ENCODE measurements around the gene PPP1R3G.
"Not testable (repeated sequence)": the region's sequence is repeated elsewhere in the genome, so short reads cannot be mapped to it uniquely, and the experiment has no call there.

The PPP1R3G gene

GRCh38 chr6:5120011-5120410, 34.9 kb downstream of the PPP1R3G start:
- DNase-seq (ENCODE audit: low read depth) = no peak

GRCh38 chr6:5120543-5120942, 35.4 kb downstream of the PPP1R3G start:
- not testable (repeated sequence) for DNase-seq (ENCODE audit: low read depth)

DNA sequence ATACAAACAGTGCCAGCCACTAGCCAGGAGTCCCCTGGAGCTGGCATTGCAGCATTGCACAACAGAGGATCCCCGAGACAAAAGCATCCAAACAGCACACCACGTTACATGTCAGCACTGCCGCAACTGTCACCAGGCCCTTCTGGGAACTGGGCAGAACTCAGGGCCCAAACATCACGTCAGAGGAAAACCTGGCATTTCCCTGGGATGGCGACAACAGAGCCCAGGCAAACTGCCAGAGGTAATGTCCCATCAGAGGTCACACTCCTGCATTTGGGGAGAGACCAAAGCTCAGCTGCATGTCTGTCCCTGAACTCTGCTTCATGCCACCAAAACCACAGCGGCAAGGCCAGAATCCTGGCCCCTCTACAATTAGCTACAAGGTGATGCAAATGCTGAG, 36.3 kb downstream of the PPP1R3G start:
- no peak for DNase-seq (ENCODE audit: low read depth)

DNA sequence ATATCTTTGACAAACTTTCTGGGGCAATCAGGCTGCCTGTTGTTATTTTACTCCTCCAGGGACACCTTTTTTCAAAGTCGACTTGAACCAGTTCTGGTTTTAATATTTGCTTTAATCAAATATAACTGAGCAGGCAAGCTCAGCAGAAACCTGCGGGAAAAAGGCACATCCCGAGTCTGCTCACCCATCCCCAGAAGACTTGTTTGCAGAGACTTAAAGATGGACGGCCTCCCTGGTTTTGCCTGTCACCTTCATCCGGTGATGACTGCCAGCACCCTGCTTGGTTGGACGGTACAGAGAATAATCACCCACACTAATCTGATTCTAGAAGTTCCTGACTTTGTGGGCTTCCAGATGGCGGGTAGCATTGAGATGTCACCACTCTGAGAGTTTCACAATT, 36.8 kb downstream of the PPP1R3G start:
- peak; percentile 12 for DNase-seq (ENCODE audit: low read depth)

DNA sequence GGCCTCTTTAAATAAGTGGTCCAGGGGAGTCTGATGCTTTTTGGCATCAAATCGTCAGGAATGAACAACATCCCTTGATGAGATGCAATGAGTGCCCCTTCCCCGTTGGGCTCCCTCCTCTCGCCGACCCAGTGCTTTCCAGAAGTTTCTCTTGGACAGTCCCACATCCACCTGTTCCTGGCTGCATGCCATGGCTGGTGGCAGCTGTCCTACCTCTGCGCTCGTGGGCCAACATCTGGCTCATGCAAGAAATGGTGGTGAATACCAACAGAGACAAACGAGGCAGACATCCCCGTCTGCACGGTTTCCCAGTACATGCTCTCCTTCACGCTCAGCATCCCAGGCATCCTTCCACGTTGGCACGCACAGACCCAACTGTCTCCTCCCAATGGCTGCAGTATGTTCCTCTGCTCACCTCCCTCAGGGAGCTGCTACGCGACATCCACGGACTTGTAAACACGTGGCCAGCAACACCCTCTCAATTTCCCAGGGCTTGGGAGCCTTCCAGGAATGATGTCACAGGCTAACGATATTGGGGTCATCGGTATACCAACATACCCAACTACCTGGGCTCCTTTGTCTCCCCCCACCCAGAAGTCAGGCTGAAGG, 37.5 kb downstream of the PPP1R3G start:
- no peak for DNase-seq (ENCODE audit: low read depth)

- no peak for DNase-seq (ENCODE audit: low read depth)
Measured at GRCh38 chr6:5123296-5124143, 38.4 kb downstream of the PPP1R3G start.

- DNase-seq (ENCODE audit: low read depth) = no peak
Measured at GRCh38 chr6:5124526-5124925, 39.4 kb downstream of the PPP1R3G start.

- peak; percentile 85 for DNase-seq (ENCODE audit: low read depth)
Measured at GRCh38 chr6:5125152-5126006, 40.2 kb downstream of the PPP1R3G start.

DNA sequence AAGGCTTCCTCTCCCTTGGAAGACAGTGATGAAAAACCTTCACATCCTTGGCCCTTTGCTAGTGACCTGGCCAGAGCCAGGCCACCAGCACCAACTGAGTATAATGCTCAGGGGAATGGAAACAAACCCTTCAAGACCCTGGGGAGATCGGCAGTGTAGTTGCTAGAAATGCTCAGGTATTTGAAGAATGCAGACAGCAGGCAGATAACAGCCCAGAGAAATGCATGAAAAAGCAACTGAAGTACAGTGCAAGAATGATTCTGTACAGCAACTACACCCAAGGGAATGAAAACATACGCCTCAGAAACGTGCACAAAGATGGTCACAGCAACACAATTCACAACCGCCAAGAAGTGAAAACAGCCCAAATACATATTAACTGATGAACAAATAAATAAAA, 41.1 kb downstream of the PPP1R3G start:
- DNase-seq (ENCODE audit: low read depth) = peak; percentile 69

- no peak for DNase-seq (ENCODE audit: low read depth)
Measured at GRCh38 chr6:5127106-5127687, 42.1 kb downstream of the PPP1R3G start.

DNA sequence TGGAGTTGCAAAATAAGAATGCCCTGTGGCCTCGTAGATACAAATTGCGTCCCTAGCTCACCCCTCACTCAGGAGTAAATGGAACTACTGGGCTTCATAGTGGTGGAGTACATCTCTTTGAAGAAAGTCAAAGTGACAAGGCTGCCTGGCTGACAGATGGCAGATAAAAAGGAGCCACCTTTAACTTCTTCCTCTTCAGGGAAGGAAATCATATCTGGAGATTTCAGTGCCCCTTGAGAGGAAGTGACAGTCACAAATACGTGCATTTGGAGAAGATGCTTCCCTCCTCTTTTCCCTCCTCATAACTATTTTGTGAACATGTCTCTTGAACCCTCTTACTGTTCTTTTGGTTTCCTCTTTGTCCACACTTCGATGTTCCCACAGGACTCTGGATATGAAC, 43.2 kb downstream of the PPP1R3G start:
- DNase-seq (ENCODE audit: low read depth) = no peak

GRCh38 chr6:5130135-5130866, 45.2 kb downstream of the PPP1R3G start:
- no peak for DNase-seq (ENCODE audit: low read depth)

- DNase-seq (ENCODE audit: low read depth) = no peak
Measured at GRCh38 chr6:5132731-5133130, 47.6 kb downstream of the PPP1R3G start.

DNA sequence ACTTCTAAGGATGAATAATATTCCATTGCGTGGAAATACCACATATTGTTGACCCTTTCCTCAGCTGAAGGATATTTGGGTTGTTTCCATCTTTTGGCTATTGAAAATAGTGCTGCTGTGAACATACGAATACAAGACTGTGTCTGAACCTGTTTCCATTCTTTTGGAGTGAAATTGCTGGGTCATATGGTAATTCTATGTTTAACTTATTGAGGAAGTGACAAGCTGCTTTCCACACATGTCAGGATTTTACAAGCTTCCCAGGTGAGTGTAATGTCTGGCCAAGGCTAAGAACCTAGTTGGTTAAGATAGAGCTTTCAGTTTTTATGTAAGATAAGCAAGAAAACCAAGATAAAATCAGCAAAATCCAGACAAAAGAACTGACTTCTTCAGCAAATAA, 48.8 kb downstream of the PPP1R3G start:
- no peak for DNase-seq (ENCODE audit: low read depth)

- peak; percentile 48 for DNase-seq (ENCODE audit: low read depth)
Measured at GRCh38 chr6:5135788-5136376, 50.7 kb downstream of the PPP1R3G start.

GRCh38 chr6:5136851-5137250, 51.7 kb downstream of the PPP1R3G start:
- no peak for DNase-seq (ENCODE audit: low read depth)

Measured in amniotic epithelial cell (primary cell).